ENCODE data around the gene MVD. TPM values are rescaled to one million over a fixed set of nuclear protein-coding genes. Genes with fewer than 3 reads are reported as not detected.

The MVD gene
- total RNA-seq, 1 experiment from 2014 or later, result 119 TPM

- no peaks in the 10 kb centered on the region for H4K20me1 ChIP-seq (ENCODE audit: insufficient read depth)
- H3K79me2 ChIP-seq (ENCODE audit: insufficient read depth, low read length), result peaks cover 4% of the 10 kb centered on the region; the same call in 1 of the 2 replicates
- H3K27me3 ChIP-seq (ENCODE audit: insufficient read depth, low read length), result no peaks in the 10 kb centered on the region
- intact Hi-C loops (cut with micrococcal nuclease), result no loop called here
- TF ChIP-seq MAX (IDR thresholded peaks at IDR 0.05) (no peak), TCF7L2 (IDR thresholded peaks at IDR 0.05; ENCODE audit: borderline replicate concordance, extremely low read depth, insufficient read depth, insufficient read length) (no peak), ATF3 (IDR thresholded peaks at IDR 0.05) (no peak), JUND (IDR thresholded peaks at IDR 0.05) (no peak), ZFX (IDR thresholded peaks at IDR 0.05) (no peak), SIN3A (IDR thresholded peaks at IDR 0.05; ENCODE audit: low read depth) (no peak), ZBTB33 (IDR thresholded peaks at IDR 0.05; ENCODE audit: extremely low read depth, insufficient replicate concordance, low read length) (no peak), REST (IDR thresholded peaks at IDR 0.05; ENCODE audit: low read depth) (no peak), SRF (IDR thresholded peaks at IDR 0.05; ENCODE audit: low read depth) (no peak), EGR1 (IDR thresholded peaks at IDR 0.05; ENCODE audit: low read depth) (no peak), EZH2 (IDR thresholded peaks at IDR 0.05) (no peak), POLR2A (IDR thresholded peaks at IDR 0.05; ENCODE audit: borderline replicate concordance, extremely low read depth, insufficient read depth, insufficient read length) (no peak), EZH2phosphoT487 (IDR thresholded peaks at IDR 0.05; ENCODE audit: borderline replicate concordance) (no peak), FOSL1 (IDR thresholded peaks at IDR 0.05; ENCODE audit: low read depth) (no peak)
- no peak for DNase-seq (ENCODE audit: low read depth, low spot score)
- H3K4me2 ChIP-seq (ENCODE audit: low read length), result no peak overlapping the region
- no peak for ATAC-seq
- ChIA-PET POLR2A (no interaction called here), CTCF (no interaction called here), RAD21 (ENCODE audit: low non-redundant PET in 1 of 2, low total read pairs in 2 of 2, uncharacterized antibody in 2 of 2, unreplicated experiment in 2 of 2) (no interaction called here)
- peaks cover 57 to 72% of the 10 kb centered on the region in 2 experiments; a peak in 3 of 4 replicates for H3K36me3 ChIP-seq (ENCODE audit: control insufficient read depth in 1 of 2, insufficient read depth in 2 of 2, low read length in 2 of 2)
- H3K9me2 ChIP-seq (ENCODE audit: insufficient read depth), result no peaks in the 10 kb centered on the region
- TSS peak; percentile 27 for BruUV-seq (replicated peaks)
- no peak overlapping the region for H3K4me3 ChIP-seq (replicated peaks in 1 of 2; ENCODE audit: low read depth in 1 of 2, low read length in 2 of 2)
- H3K27ac ChIP-seq (ENCODE audit: low read depth, low read length), result no peak overlapping the region
- no peak overlapping the region for H2AFZ ChIP-seq (ENCODE audit: low read depth, low read length, poor library complexity, severe bottlenecking)
- H3K9me3 ChIP-seq (ENCODE audit: control insufficient read depth in 1 of 2, insufficient read depth in 1 of 2, low read depth in 1 of 2, low read length in 2 of 2), result no peaks in the 10 kb centered on the region
- no peak overlapping the region for H3K9ac ChIP-seq (ENCODE audit: low read length)
- H3K4me1 ChIP-seq (ENCODE audit: control insufficient read depth in 1 of 2, insufficient read depth in 2 of 2, low read length in 2 of 2), result no peaks in the 10 kb centered on the region
Observed at GRCh38 chr16:88626646-88627045, 36.2 kb downstream of the MVD start.
